Measurements from ENCODE around the gene RLN3.

- TF ChIP-seq POLR2AphosphoS5 (IDR thresholded peaks at IDR 0.05; ENCODE audit: low read depth, low read length): no peak
- no peak for TF ChIP-seq TAF1 (IDR thresholded peaks at IDR 0.05; ENCODE audit: low read depth, low read length)
- TF ChIP-seq POLR2A (IDR thresholded peaks at IDR 0.05; ENCODE audit: low read depth, low read length): no peak
- no peak for TF ChIP-seq SPI1 (IDR thresholded peaks at IDR 0.05; ENCODE audit: low read depth, low read length)
- no peak for TF ChIP-seq PAX5 (IDR thresholded peaks at IDR 0.05; ENCODE audit: insufficient read depth, low read length, severe bottlenecking)
- no peak for TF ChIP-seq POU2F2 (IDR thresholded peaks at IDR 0.05; ENCODE audit: low read depth, low read length)
Observed at GRCh38 chr19:14056741-14057356, 28.9 kb downstream of the RLN3 start.

All from GM12891 (cell line).